Left kidney (tissue), 2 donors: ENCODE data around the gene SLC22A5. TPM values are rescaled to one million over a fixed set of nuclear protein-coding genes. Genes with fewer than 3 reads are reported as not detected.
"Not testable (repeated sequence)": the region's sequence is repeated elsewhere in the genome, so short reads cannot be mapped to it uniquely, and the experiment has no call there.

ENCODE experiments used
- DNase-seq: peaks from one replicate; pipeline ENCODE4 v3.0.0-alpha.2; 2013
- polyA plus RNA-seq: library from polyadenylated mRNA; unstranded; fragments of 120-200 nt; gene quantifications from one replicate; pipeline ENCODE4 v1.2.1, GENCODE V29; 2013; ENCODE audit not compliant: insufficient read length

The SLC22A5 gene
- polyA plus RNA-seq, 1 donor = 65.8 TPM

DNA sequence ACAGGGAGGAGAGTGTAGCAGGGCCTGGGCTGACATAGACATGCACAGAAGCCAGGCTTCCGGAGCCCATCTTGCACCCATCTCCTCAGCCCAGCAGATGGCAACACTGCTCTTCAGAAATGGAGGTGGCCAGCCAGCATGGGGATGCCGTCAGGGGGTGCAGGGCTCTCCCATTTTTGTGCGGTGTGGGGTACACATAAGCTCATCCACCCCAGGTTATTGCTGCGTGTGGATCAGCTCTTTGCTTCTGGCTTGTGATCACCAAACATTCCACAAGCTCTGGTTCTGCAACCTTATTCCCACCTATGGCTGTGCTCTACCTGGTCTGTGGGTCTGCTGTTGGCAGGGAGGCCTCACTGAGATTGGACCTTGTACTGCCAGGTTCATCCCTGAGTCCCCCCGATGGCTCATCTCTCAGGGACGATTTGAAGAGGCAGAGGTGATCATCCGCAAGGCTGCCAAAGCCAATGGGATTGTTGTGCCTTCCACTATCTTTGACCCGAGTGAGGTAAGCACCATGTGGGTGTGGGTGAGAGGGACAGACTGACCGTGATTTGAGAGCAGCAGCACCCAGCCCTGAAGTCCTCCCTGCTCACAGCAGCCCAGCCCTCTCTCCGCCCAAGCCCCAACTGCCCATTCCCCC, 17.3 kb downstream of the SLC22A5 start:
- no peak for DNase-seq

- DNase-seq = no peak
Measured at GRCh38 chr5:132387640-132388117, 18.2 kb downstream of the SLC22A5 start.

DNA sequence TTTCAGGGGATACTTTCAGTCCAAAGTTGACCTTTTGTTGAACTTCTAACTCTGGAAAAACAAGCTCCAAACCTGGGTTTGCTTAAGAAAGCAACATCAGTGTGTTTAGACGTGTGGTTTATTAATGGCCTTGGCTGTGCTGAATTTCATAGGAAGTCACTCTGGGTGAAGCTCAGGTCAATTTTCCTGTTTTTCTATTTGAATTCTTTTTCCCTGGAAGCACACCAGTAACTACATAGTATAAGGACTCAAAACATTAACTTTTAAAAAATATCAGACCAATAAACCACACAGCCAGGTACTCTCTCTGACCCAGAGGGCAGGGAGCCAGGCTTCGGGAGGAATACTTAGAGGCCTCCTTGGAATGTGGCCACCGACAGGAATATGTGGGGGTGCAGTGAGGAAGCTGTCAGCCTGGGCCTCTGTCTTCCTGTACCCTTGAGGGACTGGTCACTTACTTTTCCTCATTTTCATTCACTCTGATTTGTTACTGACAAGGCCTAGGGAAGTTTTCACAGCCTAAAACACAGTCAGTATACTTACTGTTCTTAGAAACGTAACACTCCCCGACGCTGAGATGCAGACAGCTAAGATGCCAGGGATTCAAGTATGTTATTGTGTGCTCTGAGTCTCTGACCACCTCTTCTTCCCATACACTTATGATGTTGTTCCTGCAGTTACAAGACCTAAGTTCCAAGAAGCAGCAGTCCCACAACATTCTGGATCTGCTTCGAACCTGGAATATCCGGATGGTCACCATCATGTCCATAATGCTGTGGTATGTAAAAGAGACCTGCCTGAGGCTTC, 18.9 kb downstream of the SLC22A5 start:
- DNase-seq = no peak

DNA sequence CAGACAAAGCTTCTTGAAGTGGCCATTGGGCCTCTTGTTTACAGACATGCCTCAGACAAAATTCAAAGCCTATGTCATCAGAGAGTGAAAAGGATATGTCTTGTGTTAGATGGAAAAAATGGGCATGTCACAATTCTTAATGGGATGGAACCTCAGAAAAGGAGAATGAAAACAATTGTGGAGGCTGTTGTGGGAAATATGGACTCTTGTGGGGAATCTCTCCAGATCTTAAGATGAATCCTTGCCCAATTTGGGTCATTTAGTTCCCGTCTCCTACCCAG, 19.5 kb downstream of the SLC22A5 start:
- DNase-seq = no peak

- no peak for DNase-seq
Measured at GRCh38 chr5:132389585-132390286, 20.2 kb downstream of the SLC22A5 start.

GRCh38 chr5:132391247-132391646, 21.7 kb downstream of the SLC22A5 start:
- DNase-seq = no peak

DNA sequence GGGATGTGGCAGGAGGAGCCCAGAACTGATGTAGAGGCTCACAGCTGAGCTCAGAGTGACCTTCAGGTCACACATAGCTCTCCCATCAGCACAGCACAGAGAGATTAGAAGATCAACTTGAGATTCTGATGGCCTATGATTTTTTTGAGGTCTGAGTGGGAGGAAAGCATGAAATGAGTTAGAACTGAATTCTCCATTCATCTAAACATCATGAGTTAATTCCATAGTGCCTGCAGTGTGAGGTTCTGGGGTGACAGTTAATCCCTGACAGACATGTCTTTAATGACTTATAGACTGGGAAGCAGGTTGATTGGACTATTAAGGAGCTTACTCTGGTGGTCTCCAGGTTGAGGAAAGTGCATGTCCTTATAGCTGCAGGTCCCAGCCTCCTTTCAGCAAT, 22.4 kb downstream of the SLC22A5 start:
- no peak for DNase-seq

GRCh38 chr5:132392411-132392810, 22.9 kb downstream of the SLC22A5 start:
- DNase-seq = no peak

DNA sequence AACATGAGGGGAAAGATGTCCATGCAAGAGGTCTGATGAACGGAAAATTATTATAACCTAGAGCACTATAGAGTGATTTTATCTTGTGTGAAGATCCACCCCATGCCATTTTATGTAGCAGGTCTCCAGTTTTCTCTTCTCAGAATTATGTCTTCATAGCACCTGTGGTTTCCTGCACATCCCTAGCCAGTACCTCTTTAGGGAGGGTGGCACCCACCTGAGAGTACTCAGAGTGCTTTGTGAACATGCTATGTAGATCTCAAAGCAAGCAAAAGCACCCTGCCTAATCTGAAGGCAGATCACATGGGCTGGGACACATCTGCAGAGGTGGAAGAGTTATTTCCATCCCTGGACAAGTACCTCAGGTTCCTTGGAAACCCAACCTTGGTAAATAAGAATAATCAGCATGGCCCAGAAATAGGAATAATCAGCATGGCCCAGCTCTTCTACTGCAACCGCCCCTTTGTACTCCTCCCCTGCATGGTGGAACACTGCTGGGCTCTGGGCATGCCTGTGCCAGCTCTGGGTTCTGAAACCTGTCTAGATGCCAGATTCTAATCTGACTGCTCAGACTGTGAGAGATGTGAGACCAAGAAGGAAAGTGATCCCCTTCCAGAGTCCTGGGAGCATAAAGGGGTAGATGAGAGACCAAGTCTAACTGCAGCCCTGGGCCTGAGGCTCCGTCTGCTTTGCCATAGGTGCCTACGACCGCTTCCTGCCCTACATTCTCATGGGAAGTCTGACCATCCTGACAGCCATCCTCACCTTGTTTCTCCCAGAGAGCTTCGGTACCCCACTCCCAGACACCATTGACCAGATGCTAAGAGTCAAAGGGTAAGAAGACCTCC, 23.7 kb downstream of the SLC22A5 start:
- no peak for DNase-seq

DNA sequence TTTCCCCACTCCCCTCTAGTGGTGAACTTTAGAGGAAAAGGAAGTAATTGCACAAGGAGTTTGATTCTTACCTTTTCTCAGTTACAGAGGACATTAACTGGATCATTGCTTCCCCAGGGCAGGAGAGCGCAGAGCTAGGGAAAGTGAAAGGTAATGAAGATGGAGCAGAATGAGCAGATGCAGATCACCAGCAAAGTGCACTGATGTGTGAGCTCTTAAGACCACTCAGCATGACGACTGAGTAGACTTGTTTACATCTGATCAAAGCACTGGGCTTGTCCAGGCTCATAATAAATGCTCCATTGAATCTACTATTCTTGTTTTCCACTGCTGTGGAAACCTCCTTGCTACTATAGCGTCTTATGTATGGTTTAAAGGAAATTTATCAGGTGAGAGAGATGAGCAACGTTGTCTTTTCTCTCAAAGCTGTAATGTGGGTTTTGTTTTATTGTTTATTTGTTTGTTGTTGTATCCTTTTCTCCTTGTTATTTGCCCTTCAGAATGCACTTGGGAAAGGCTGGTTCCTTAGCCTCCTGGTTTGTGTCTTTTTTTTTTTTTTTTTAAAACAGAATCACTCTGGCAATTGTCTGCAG, 25.3 kb downstream of the SLC22A5 start:
- DNase-seq = peak; percentile 70

GRCh38 chr5:132396589-132397031, 27.1 kb downstream of the SLC22A5 start:
- DNase-seq = no peak

- no peak for DNase-seq
Measured at GRCh38 chr5:132397224-132397623, 27.7 kb downstream of the SLC22A5 start.

GRCh38 chr5:132397936-132398675, 28.6 kb downstream of the SLC22A5 start:
- not testable (repeated sequence) for DNase-seq

DNA sequence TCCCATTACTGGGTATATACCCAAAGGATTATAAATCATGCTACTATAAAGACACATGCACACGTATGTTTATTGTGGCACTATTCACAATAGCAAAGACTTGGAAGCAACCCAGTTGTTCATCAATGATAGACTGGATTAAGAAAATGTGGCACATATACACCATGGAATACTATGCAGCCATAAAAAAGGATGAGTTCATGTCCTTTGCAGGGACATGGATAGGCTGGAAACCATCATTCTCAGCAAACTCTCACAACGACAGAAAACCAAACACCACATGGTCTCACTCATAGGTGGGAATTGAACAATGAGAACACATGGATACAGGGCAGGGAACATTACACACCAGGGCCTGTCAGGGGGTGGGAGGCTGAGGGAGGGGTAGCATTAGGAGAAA, 34.5 kb downstream of the SLC22A5 start:
- DNase-seq = not testable (repeated sequence)

DNA sequence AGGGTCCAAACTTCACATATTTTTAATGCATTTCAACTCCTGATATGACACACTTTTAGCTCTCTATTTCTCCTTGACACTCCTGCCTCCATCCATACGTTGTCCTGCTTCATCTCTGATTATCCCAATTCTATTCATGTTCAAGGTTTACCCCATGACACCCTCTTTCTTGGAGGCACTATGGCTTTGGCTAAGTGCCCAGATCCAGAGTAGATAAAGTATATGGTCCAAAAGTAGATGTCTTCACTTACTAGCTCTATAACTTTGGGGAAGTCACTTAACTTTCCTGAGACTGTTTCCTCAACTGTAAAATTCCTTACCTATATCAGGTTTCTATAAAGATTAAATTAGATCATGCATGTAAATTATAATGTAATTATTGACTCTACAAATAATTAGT, 36.1 kb downstream of the SLC22A5 start:
- DNase-seq = no peak

GRCh38 chr5:132406144-132406783, 36.8 kb downstream of the SLC22A5 start:
- no peak for DNase-seq

DNA sequence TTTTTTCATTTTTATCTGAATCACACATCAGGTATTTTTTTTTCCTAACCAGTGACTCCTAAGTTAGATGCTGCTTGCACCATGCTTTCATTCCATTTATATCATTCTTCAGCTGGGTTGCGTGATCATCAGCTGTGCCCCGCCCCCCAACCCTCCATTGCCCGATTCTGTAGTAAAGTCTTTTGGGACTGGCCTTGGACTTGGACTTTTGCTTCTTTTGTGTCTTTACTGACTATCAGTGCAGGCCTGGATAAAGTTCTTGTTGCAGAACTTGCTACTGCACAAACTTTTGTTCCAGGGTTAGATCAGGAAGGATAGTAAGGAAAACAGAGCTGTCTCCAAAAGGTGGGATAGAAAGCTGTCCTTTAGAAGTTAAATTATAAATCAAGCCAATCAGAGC, 38.5 kb downstream of the SLC22A5 start:
- DNase-seq = no peak

DNA sequence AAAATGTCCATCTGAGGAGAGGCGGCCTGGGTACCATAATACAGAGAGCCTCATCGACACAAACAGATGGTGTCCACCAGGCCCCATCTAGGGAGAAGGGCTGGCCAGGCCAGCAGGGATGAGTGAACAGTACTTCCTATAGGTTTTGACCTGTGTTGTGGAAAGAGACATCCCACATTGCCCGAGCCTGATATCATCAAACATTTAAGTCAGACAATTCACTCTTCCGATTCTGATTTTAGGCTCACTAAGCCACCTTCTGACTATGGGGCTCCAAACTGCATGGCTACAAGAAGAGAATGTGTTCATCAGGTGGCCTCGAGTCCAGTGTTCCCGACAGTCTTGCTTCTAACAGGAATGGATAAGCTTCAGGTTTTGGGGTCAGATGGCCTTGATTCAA, 38.9 kb downstream of the SLC22A5 start:
- DNase-seq = no peak

- no peak for DNase-seq
Measured at GRCh38 chr5:132408965-132409364, 39.5 kb downstream of the SLC22A5 start.
